A172 (cell line): Measurements from ENCODE around the gene ZFPM1. TPM values are rescaled to one million over a fixed set of nuclear protein-coding genes. Genes with fewer than 3 reads are reported as not detected.

Experiments
- DNase-seq: peaks from one replicate; pipeline ENCODE4 v3.0.0-alpha.2; 2015; ENCODE audit warnings: low spot score
- total RNA-seq: library from RNA; depleted of rRNA; stranded (reverse); fragments of >200 nt; shearing (Covaris generic); gene quantifications from 2 replicates; pipeline ENCODE4 v1.2.3, GENCODE V29; 2014

ZFPM1 gene
- total RNA-seq, 1 experiment from 2014 or later = 0.95 TPM

GRCh38 chr16:88433632-88434352 is 19.3 kb upstream of the ZFPM1 start:
- DNase-seq = no peak

DNA sequence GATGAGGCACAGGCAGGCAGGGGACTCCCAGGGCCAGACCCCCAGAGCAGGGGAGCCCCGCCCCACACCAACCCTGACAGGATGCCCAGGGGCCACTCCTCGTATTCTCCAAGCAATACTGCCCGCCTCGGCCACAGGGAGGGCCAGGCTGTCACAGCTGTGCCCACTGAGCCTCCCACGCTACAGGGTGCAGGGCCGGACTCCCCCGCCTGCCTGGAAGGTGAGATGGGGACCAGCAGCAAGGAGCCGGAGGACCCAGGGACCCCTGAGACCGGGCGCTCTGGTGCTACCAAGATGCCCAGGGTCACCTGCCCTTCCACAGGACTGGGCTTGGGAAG is 18.8 kb upstream of the ZFPM1 start:
- DNase-seq = no peak

DNA sequence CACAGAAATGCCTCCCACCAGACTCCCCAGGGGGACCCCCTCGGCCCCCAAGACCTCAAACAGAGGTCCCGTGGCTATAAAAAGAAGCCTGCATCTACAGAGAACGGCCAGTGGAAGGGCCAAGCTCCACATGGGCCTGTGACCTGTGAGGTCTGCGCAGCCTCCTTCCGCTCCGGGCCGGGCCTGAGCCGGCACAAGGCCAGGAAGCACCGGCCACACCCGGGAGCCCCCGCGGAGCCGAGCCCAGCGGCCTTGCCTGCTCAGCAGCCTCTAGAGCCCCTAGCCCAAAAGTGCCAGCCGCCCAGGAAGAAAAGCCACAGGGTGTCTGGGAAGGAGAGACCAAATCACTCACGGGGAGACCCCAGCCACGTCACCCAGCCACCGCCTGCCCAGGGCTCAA is 18.3 kb upstream of the ZFPM1 start:
- DNase-seq = no peak

DNA sequence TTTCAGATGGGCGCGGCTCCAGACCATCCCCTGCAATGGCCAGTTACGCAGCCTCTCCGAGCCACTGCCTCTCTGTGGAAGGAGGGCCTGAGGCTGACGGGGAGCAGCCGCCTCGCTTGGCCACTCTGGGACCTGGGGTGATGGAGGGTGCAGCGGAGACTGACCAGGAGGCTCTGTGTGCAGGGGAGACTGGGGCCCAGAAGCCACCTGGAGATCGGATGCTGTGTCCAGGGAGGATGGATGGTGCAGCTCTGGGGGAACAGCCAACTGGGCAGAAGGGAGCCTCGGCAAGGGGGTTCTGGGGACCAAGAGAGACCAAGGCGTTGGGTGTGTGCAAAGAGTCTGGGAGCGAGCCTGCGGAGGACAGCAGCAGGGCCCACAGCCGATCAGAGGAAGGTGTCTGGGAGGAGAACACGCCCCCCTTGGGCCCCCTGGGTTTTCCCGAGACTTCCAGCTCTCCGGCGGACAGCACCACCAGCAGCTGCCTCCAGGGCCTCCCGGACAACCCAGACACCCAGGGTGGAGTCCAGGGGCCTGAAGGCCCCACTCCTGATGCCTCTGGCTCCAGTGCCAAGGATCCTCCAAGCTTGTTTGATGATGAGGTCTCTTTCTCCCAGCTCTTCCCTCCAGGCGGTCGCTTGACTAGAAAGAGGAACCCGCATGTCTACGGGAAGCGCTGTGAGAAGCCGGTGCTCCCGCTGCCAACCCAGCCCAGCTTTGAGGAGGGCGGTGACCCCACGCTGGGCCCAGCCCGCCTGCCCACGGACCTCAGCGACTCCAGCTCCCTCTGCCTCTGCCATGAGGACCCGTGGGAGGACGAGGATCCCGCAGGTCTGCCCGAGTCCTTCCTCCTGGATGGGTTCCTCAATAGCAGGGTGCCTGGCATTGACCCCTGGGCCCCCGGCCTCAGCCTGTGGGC is 17.4 kb upstream of the ZFPM1 start:
- no peak for DNase-seq

DNA sequence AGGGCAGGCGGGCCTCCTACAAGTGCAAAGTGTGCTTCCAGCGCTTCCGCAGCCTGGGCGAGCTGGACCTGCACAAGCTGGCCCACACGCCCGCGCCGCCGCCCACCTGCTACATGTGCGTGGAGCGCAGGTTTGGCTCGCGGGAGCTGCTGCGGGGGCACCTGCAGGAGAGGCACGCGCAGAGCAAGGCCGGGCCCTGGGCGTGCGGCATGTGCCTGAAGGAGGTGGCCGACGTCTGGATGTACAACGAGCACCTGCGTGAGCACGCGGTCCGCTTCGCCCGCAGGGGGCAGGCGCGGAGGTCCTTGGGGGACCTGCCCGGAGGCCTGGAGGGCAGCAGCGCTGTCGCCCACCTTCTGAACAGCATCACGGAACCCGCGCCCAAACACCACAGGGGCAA is 16.3 kb upstream of the ZFPM1 start:
- DNase-seq = no peak

- no peak for DNase-seq
Observed at GRCh38 chr16:88437367-88437964, 15.6 kb upstream of the ZFPM1 start.

- no peak for DNase-seq
Observed at GRCh38 chr16:88438084-88438870, 14.8 kb upstream of the ZFPM1 start.

DNA sequence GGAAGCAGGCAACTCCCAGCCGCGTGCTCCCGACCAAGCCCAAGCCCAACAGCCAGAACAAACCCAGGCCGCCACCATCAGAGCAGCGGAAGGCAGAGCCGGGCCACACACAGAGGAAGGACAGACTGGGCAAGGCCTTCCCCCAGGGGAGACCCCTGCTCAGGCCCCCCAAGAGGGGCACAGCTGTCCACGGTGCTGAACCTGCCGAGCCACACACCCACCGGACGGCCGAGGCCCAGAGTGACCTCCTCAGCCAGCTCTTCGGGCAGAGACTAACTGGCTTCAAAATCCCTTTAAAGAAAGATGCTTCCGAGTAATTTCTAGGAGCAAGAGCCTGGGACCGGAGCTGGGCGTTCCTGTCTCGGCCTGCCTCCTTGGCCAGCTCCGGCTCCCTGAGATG is 14.1 kb upstream of the ZFPM1 start:
- no peak for DNase-seq

GRCh38 chr16:88439706-88440105 is 13.4 kb upstream of the ZFPM1 start:
- no peak for DNase-seq

- DNase-seq = no peak
Observed at GRCh38 chr16:88440111-88440510, 13.0 kb upstream of the ZFPM1 start.

- no peak for DNase-seq
Observed at GRCh38 chr16:88440686-88441405, 12.2 kb upstream of the ZFPM1 start.

DNA sequence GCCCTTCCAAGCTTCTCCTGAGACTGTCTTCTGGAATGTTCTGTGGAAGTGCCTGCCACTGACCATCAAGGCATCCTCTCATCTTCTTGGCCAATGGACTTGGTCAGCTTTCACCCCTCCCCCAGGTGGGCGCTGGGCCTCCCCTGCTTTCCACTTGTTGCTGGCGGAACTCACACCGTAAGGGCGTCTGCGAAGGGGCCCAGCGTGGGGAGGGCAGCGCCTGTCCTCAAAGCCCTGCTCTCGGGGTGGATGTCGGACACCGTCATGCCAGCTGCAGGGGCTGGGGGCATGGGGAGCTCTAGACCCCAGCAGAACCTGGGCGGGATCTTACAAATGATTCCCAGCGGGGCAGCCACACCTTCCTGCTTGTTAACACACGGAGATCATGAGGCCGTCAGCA is 11.6 kb upstream of the ZFPM1 start:
- DNase-seq = no peak

GRCh38 chr16:88442383-88442726 is 10.7 kb upstream of the ZFPM1 start:
- no peak for DNase-seq

- DNase-seq = peak; percentile 64
Observed at GRCh38 chr16:88442727-88443576, 10.1 kb upstream of the ZFPM1 start.

- no peak for DNase-seq
Observed at GRCh38 chr16:88444826-88445582, 8.1 kb upstream of the ZFPM1 start.

DNA sequence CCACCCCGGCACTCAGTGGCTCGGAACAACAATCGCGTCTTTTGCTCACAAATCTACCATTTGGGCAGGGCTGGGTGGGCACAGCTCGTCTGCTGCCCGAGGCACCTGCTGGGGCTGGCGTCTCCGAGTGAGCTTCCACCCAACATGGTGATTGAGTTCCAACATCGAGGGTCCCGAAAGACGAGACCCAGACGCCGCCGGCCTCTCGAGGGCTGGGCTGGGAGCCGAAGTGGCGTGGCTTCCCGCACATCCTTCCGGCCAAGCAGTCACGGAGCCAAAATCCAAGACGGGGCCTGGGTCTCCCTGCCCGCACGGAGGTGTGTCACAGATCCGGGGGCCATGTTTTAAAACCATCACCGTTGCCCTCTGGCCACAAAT is 7.5 kb upstream of the ZFPM1 start:
- no peak for DNase-seq

DNA sequence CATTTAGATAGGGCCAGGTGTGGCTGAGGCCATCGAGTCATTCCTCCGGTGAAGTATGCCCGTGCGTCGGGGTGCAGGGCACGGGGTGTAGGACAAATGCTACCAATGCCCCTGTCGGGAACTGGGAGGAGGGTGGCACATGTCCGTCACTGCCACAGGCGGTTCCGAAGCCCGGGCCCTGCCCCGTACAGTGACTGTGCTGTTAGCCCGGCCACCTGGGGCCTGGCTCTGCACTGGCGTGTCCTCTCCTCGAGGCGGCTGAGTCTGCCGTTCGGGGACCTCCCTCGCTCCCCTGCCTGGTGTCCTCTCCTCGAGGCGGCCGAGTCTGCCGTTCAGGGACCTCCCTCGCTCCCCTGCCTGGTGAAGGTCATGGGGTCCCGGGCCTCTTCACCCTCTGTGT is 7.0 kb upstream of the ZFPM1 start:
- no peak for DNase-seq

GRCh38 chr16:88446736-88447135 is 6.3 kb upstream of the ZFPM1 start:
- no peak for DNase-seq

DNA sequence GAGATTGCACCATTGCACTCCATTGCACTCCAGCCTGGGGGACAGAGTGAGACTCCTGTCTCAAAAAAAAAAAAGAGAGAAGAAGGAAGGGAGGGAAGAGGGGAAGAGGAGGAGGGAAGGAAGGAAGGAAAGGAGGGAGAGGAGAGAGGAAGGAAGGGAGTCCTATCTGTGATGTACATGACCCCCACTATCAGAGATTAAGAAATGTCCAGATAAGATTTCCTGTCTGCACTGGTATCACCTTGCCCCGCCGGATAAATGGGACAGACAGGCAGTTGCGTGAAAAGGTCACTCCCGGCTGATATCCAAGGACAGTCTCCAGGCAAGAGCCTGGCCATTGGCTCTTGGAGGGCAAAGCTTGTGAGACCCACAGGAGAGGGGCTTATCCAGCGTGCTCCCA is 5.2 kb upstream of the ZFPM1 start:
- no peak for DNase-seq
